ENCODE results near the gene TIAM2.

DNA sequence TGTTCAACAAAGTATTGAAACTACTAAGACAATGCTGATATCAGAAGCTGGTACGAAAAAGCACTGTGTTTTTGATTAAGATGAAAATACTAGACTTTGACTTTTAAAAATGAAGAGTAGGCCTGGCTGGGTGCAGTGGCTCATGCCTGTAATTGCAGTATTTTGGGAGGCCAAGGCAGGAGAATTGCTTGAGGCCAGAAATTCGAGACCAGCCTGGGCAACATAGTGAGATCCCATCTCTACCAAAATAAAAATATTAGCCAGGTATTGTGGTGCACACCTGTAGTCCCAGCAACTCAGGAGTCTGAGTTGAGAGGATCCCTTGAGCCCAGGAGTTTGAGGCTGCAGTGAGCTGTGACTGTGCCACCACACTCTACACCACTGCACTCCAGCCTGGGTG lies 43.4 kb downstream of the TIAM2 start:
- TF ChIP-seq, protein P1, sequence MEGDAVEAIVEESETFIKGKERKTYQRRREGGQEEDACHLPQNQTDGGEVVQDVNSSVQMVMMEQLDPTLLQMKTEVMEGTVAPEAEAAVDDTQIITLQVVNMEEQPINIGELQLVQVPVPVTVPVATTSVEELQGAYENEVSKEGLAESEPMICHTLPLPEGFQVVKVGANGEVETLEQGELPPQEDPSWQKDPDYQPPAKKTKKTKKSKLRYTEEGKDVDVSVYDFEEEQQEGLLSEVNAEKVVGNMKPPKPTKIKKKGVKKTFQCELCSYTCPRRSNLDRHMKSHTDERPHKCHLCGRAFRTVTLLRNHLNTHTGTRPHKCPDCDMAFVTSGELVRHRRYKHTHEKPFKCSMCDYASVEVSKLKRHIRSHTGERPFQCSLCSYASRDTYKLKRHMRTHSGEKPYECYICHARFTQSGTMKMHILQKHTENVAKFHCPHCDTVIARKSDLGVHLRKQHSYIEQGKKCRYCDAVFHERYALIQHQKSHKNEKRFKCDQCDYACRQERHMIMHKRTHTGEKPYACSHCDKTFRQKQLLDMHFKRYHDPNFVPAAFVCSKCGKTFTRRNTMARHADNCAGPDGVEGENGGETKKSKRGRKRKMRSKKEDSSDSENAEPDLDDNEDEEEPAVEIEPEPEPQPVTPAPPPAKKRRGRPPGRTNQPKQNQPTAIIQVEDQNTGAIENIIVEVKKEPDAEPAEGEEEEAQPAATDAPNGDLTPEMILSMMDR (IDR thresholded peaks at IDR 0.05) = no peak
- no peak for TF ChIP-seq POLR2A (IDR thresholded peaks at IDR 0.05)
- no peak for TF ChIP-seq POLR2AphosphoS5 (IDR thresholded peaks at IDR 0.05)

Measured in upper lobe of left lung (tissue), 4 donors.